ENCODE results near the gene WDR81. TPM values are rescaled to one million over a fixed set of nuclear protein-coding genes. Genes with fewer than 3 reads are reported as not detected.

WDR81 gene
- total and polyA plus RNA-seq, 11 donors, result 7.2 to 29.0 (median 9.3) TPM

- intact Hi-C loops (cut with DNase I), result no loop called here
- ATAC-seq, result peak; percentile 5 to 60 (median 26)
- Histone ChIP-seq H3K36me3 (no peaks in the 10 kb centered on the region), H3K27me3 (no peaks in the 10 kb centered on the region), H3K4me3 (no peak overlapping the region), H3K27ac (peak overlapping the region in 4 of 12 donors; percentile 24 to 30 (median 26)), H3K4me1 (peaks cover 0 to 9% (median 0%) of the 10 kb centered on the region in 12 donors), H3K9me3 (no peaks in the 10 kb centered on the region)
- 77 to 89% (median 86%) methylated on average over 23 to 29 of the region's 29 CpGs for WGBS, 4 donors
- no peak for DNase-seq
- no peak for TF ChIP-seq CTCF (IDR thresholded peaks at IDR 0.05)
- TF ChIP-seq POLR2A (IDR thresholded peaks at IDR 0.05), result no peak
Observed at GRCh38 chr17:1744551-1745512, 20.3 kb downstream of the WDR81 start.

GRCh38 chr17:1745513-1746020 lies 21.1 kb downstream of the WDR81 start:
- intact Hi-C loops (cut with DNase I), result no loop called here
- 88 to 95% (median 92%) methylated on average over 12 of the region's 12 CpGs for WGBS, 4 donors
- no peak for DNase-seq
- ATAC-seq, result no peak
- Histone ChIP-seq H3K27ac (no peak overlapping the region), H3K4me3 (no peak overlapping the region), H3K9me3 (no peaks in the 10 kb centered on the region), H3K36me3 (no peaks in the 10 kb centered on the region), H3K27me3 (no peaks in the 10 kb centered on the region), H3K4me1 (peaks cover 0 to 9% (median 0%) of the 10 kb centered on the region in 12 donors)
- no peak for TF ChIP-seq CTCF (IDR thresholded peaks at IDR 0.05)

GRCh38 chr17:1746975-1747543 lies 22.6 kb downstream of the WDR81 start:
- 74 to 82% (median 76%) methylated on average over 15 to 22 of the region's 22 CpGs for WGBS, 4 donors
- ATAC-seq, result peak; percentile 68 to 87 (median 78)

More at GRCh38 chr17:1746975-1747543, 22.6 kb downstream of the WDR81 start:
- Histone ChIP-seq H3K27ac (peak overlapping the region in 6 of 12 donors; percentile 31 to 69 (median 44)), H3K4me1 (peaks cover 0 to 9% (median 0%) of the 10 kb centered on the region in 12 donors), H3K27me3 (no peaks in the 10 kb centered on the region), H3K9me3 (no peaks in the 10 kb centered on the region), H3K36me3 (no peaks in the 10 kb centered on the region), H3K4me3 (no peak overlapping the region)
- TF ChIP-seq CTCF (IDR thresholded peaks at IDR 0.05), result no peak
- no peak for TF ChIP-seq POLR2A (IDR thresholded peaks at IDR 0.05)
- DNase-seq, result no peak
- intact Hi-C loops (cut with DNase I), result no loop called here

Data from heart left ventricle (tissue), 16 donors.